ENCODE data around the gene SHPK.

SHPK gene

DNA sequence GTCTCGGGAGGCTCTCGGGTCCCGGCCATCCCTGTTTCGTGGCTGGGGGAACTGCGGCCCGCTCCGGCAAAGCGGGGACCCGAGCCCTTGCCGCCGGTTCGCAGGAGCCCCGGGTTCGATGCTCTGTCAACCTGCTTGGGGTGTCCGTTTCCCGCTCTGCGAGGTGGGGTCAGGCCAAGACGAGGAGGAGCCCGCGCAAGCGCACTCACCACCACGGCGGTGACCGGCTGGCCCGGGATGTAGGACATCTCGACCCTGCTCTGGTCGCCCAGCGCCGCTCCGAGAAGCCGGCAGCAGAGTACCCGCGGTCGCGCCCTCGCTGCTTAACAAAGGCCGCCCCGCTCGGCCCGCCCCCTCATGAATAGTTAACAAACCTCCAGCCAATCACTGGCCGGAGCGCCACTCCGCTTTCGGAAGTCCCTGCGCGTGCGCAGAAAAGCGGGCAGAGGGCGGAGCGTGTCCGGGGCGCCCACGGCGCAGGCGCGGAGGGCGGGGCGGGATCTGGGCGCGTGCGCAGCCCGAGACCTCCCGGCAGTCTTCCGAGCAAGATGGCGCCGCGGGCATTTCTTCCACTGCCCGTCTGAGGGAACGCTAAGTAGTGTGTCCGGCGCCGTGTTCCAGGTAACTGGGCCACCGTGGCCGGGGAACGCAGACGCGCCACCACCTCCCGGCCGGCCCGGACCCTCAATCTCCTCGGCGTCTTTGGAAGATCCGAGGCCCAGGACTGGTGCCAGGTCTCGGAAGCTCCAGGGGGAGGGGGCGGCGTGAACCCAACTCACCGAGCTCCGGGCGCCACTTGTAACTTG is 32.4 kb upstream of the SHPK start, which contains the start of the genes EMC6 and TAX1BP3:
Gene EMC6 (plus strand): TSS at position 534 of the 806 bp plus-strand sequence. CDS start 335 bp downstream, outside the sequence.
Gene TAX1BP3 (minus strand): TSS at position 300 of the 806 bp plus-strand sequence. CDS start 52 bp downstream, at position 248.
- CTCF ChIA-PET: no interaction called here
- Mint-ChIP-seq H3K9me3 (no peaks in the 10 kb centered on the region), H3K4me1 (peaks cover 31% of the 10 kb centered on the region), H3K27me3 (no peaks in the 10 kb centered on the region), H3K36me3 (peaks cover 11% of the 10 kb centered on the region), H3K4me3 (peak within 1 kb of the TSS; percentile 93), H3K27ac (peak within 1 kb of the TSS; percentile 85)
- peak; percentile 98 for DNase-seq

DNA sequence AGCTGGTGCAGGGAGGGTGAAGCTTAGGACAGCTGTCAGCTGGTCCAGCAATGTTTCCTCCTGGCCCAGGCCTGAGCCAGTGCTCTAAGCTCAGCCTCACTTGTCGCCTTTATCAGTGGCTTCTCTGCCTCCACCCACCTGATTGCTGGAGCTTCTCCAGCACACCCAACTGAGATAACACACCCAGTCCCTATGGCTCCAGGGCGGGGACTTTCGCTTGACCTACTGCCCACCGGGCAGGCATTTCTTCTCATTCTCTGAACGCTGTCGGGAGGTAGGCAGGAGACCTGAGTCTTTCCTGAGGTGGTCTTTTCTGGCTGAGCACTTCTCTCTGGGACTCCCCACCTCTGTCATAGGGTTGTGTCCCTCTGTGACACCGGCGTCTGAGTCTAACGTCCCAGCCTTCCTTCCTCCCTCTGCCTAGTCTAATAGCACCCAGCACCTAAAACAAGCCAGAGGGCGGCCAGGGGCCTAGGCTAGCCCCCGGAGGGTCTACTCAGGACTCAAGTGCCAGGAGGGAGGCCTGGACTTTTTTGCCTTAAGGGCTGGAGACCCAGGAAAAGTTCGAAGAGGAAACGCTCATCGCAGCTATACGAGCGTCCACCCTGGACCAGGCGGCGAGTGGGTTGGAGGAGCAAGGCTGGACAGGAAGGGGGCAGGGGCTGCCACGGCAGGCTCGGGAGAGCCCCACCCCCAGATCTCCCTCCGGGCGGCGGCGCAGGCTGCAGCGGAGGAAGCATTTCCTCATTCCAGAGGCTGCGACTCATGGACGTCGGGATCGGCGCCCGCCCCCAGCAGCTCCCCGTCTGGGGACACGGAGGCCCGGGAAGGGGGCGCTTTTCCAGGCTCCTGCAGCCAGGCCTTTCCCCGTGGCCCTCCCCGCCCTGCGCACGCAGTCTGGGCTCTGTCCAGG is 31.6 kb upstream of the SHPK start:
- H3K4me1 Mint-ChIP-seq: peaks cover 31% of the 10 kb centered on the region
- peak overlapping the region; percentile 93 for H3K4me3 Mint-ChIP-seq
- DNase-seq: peak; percentile 53
- H3K9me3 Mint-ChIP-seq: no peaks in the 10 kb centered on the region
- H3K36me3 Mint-ChIP-seq: peaks cover 9% of the 10 kb centered on the region
- CTCF ChIA-PET: interaction anchor here (0.7 to 1.6 kb wide), 2 partner anchors 12 to 21 kb away, joined by 4 read pairs; no protein-coding TSS in a partner anchor
- H3K27me3 Mint-ChIP-seq: no peaks in the 10 kb centered on the region
- H3K27ac Mint-ChIP-seq: no peak overlapping the region

DNA sequence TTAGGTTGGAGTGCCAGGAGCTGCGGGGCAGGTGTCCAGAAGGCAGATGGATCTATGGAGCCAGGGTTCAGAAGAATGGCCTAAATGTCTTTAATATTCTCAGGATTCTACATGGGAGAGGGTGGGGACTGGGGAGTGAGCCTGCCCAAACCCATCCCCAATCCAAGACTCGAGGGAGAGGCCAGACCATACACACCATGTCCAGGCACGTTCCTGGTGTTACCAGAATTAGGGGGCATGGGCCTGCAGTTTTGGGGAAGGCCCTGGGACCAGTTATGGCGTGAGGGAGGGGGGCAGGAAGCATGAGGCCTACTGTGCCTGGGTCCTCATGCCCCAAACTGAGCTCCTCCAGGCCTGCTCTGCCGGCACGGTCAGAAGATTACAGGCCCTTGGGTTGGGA is 30.5 kb upstream of the SHPK start:
- peak overlapping the region; percentile 74 for H3K4me3 Mint-ChIP-seq
- CTCF ChIA-PET: interaction anchor here (0.7 to 1.6 kb wide), 2 partner anchors 11 to 20 kb away, joined by 4 read pairs; no protein-coding TSS in a partner anchor
- DNase-seq: no peak
- H3K36me3 Mint-ChIP-seq: peaks cover 8% of the 10 kb centered on the region
- no peaks in the 10 kb centered on the region for H3K27me3 Mint-ChIP-seq
- H3K4me1 Mint-ChIP-seq: peaks cover 27% of the 10 kb centered on the region
- H3K27ac Mint-ChIP-seq: no peak overlapping the region
- no peaks in the 10 kb centered on the region for H3K9me3 Mint-ChIP-seq

DNA sequence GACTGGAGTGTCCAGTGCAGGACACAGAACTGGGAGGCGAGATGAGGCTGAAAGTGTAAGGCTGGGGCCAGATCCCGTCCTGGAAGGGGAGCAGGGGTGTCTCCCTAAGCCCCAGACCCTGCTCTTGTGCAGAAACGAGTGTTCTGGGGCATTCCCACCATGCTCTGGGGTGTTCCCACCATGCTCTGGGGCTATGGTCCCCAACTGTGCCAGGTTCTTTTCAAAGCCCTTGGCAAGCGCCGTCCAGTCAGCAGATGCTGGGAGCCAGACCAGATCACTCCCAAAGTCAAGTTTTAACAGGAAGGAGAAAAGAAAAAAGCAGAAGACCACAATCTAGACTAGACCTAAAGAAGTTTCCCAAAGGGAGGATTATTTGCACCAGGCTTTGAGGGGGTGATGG is 29.8 kb upstream of the SHPK start:
- no peaks in the 10 kb centered on the region for H3K9me3 Mint-ChIP-seq
- H3K4me3 Mint-ChIP-seq: no peak overlapping the region
- no peak overlapping the region for H3K27ac Mint-ChIP-seq
- H3K36me3 Mint-ChIP-seq: peaks cover 7% of the 10 kb centered on the region
- H3K4me1 Mint-ChIP-seq: peaks cover 26% of the 10 kb centered on the region
- H3K27me3 Mint-ChIP-seq: no peaks in the 10 kb centered on the region
- DNase-seq: no peak
- CTCF ChIA-PET: interaction anchor here (1.6 kb wide), 1 partner anchor 10 kb away, joined by 4 read pairs; no protein-coding TSS in a partner anchor

DNA sequence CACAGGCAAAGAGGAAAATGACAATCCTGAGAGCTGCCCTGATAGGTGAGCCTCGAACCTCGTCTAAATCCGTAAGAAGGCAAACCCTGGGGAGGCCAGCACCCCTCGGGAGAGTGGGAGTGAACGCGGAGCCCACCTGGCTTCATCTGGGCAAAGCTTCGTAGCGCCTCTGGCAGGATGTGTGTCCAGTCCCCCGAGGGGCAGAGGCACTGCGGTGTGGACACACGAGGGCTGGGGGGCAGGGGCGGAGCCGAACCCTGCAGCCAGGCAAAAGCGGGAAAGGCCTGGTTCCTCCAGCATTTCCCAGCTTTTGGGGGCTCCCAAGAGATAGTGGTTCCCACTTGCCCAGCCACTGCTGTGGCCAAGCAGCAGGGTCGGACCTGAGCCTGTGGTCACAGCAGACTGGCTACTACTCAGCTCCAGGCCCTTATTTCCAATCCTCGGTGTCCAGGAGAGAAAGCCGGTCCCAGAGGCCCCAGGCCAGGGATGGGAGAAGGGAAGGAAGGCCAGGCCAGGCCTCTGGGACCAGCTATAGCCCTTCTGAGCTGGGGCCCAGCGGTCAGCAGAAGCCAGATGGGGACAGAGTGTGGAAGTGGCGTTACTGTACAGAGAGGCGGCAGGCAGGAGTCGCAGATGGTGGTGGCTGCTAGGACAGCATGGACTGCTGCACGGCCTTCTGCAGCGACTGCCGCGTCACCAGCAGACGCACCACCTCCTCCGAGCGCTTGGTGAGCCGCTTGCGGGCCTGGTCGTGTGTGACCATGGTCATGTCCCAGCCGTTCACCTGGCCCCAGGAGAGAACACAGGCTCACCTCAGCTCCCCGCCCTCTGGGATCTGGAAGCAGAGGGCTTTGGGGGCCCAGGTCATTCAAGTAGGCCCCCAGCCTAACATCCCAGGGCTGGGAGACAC is 27.3 kb upstream of the SHPK start:
- Mint-ChIP-seq H3K9me3 (no peaks in the 10 kb centered on the region), H3K4me3 (no peak overlapping the region), H3K36me3 (peaks cover 2% of the 10 kb centered on the region), H3K27ac (no peak overlapping the region), H3K27me3 (no peaks in the 10 kb centered on the region), H3K4me1 (peaks cover 10% of the 10 kb centered on the region)
- CTCF ChIA-PET: no interaction called here
- no peak for DNase-seq

DNA sequence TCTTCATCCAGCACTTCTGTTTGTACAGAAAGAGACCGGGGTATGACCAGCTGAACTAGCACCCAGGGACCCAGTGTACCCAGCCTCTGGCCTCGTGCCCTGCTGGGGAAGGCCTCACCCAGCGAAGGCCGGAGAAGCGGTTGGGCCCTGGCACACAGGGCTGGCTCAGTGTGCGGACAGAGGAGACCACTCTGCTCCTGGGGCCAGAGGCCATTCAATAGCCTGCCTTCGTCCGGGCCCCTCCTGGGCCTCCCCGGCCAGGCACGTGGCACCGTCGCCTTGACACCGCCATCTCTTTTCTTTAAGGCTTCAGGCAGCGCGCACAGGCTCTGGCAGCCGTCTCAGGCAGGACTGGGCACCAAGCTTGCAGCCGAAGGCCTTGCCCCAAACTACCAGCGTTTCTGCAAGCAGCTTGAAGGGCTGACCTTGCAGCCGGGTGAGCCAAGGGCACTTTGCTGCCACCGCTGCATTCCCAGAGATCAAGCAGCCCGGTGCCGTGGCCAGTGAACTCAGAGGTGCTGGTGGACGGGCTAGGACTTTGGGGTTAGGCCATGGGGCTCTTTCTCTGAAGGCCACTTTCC is 24.4 kb upstream of the SHPK start:
- Mint-ChIP-seq H3K36me3 (peaks cover 2% of the 10 kb centered on the region), H3K4me3 (no peak overlapping the region), H3K27me3 (no peaks in the 10 kb centered on the region), H3K9me3 (no peaks in the 10 kb centered on the region), H3K4me1 (no peaks in the 10 kb centered on the region), H3K27ac (no peak overlapping the region)
- DNase-seq: no peak
- CTCF ChIA-PET: no interaction called here

DNA sequence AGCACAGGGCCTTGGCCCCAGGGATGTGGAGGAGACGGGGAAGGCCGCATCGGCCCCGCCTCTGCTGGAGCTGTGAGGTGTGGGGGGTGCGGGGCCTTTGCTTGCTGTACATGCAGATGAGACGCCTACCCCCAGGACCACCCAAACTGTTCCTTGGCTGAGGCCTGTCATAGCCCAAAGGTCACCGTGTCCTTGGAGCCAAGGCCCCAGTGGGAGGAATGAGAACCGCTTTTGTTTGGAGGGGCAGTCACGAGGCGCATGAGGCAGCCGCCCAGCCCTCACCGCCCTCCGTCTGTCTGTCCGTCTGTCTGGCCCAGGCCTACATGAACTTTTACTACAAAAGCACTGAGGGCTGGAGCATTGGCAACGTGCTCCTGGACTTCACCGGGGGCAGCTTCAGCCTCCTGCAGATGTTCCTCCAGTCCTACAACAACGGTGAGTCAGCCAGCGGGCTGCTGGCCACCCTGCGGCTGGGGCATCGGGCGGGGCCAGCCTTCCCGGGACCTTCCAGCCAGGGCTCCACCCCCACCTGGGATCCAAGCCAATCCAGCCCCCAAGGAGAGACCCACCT is 23.6 kb upstream of the SHPK start:
- Mint-ChIP-seq H3K9me3 (no peaks in the 10 kb centered on the region), H3K4me3 (no peak overlapping the region)

DNA sequence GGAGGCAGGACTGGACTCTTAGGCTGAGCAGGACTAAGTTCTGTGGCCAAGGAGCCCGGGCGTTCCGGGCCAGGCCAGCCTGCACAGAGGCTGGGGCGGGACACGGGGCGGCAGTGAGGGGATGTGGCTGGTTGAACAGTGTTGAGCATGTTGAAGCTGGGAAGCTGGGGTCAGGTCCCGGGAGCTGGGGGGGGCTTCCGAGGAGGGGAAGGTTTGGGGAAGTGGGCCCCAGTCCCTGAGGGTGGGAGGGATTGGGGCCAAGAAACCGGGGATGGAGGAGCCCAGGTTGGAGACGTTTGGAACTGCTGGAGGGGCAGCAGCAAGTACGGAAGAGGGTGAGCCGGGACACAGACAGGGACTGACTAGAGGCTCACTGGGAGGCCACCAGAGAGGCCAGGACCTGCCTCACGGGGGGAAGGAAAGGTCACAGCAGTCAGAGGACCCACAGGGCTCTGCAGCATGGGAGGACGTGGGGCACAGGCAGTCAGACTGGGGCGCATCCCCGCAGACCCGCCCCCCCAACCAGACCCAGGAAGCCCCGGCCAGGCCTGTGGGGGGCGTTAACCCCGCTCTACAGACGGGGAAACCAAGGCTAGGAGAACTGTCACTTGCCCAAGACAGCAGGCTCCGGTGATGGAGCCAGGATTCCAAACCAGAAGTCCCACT is 22.9 kb upstream of the SHPK start:
- H3K27ac Mint-ChIP-seq: no peak overlapping the region
- CTCF ChIA-PET: no interaction called here
- no peak overlapping the region for H3K4me3 Mint-ChIP-seq
- no peak for DNase-seq
- no peaks in the 10 kb centered on the region for H3K9me3 Mint-ChIP-seq
- H3K27me3 Mint-ChIP-seq: no peaks in the 10 kb centered on the region
- peaks cover 2% of the 10 kb centered on the region for H3K36me3 Mint-ChIP-seq
- no peaks in the 10 kb centered on the region for H3K4me1 Mint-ChIP-seq

More for the DNA sequence above, 23.6 kb upstream of the SHPK start:
- H3K27ac Mint-ChIP-seq: no peak overlapping the region
- CTCF ChIA-PET: no interaction called here
- H3K4me1 Mint-ChIP-seq: no peaks in the 10 kb centered on the region
- peaks cover 2% of the 10 kb centered on the region for H3K36me3 Mint-ChIP-seq
- DNase-seq: no peak
- H3K27me3 Mint-ChIP-seq: no peaks in the 10 kb centered on the region

DNA sequence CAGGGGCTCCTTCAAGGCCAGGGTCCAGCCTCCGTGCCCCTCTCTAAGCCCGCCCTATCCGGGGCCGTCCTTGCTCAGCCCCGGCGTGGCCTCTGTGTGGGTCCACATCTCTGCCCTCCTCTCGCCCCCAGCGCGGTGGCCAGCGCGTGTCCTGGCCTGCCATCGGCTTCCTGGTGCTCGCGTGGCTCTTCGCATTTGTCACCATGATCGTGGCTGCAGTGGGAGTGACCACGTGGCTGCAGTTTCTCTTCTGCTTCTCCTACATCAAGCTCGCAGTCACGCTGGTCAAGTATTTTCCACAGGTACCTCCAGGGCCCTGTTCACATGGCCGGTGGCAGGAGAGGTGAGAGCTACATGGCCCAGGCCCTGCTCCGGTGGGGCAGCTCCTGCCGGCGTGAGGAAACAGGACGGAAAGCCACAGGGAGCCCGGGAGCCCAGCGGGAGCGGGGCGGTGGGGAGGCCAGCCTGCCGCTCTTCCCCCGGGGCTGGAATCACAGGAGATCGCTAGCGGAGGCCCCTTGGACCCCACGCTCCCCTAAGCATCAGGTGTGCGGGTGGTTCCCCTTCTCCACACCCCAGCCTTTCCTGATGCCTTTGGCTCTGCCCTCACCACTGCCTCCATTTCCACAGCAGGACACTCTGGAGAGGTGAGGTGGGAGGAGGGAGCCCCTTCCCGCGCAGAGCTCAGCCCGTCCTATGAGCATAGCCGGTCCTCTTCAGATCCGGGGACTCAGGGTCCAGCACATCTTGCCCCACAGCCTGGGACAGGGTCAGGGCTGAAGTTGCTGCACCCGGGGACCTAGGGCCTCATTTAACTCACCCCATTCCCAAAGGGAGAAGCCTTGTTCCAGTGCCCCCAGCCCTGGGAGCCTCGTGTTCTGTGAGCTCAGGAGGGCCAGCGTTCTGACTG is 22.1 kb upstream of the SHPK start:
- H3K36me3 Mint-ChIP-seq: peaks cover 2% of the 10 kb centered on the region
- no peaks in the 10 kb centered on the region for H3K4me1 Mint-ChIP-seq
- CTCF ChIA-PET: no interaction called here
- no peaks in the 10 kb centered on the region for H3K9me3 Mint-ChIP-seq
- no peaks in the 10 kb centered on the region for H3K27me3 Mint-ChIP-seq
- peak overlapping the region; percentile 19 for H3K27ac Mint-ChIP-seq
- no peak overlapping the region for H3K4me3 Mint-ChIP-seq
- DNase-seq: no peak

DNA sequence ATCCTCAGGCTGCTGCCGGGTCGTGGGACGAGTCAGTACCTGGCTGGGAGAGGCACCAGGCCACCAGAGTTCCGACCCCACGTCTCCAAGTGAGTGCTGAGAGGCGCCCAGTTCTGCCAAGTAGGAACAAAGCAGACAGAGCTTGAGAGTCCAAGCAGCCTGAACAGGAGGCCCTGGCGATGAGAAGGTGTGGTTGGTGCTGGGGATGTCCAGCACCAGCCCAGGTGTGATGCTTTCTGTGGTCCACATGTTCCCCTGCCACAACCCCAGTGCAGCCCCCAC is 21.5 kb upstream of the SHPK start:
- Mint-ChIP-seq H3K4me3 (no peak overlapping the region), H3K4me1 (no peaks in the 10 kb centered on the region), H3K9me3 (no peaks in the 10 kb centered on the region), H3K36me3 (peaks cover 2% of the 10 kb centered on the region), H3K27ac (no peak overlapping the region), H3K27me3 (no peaks in the 10 kb centered on the region)
- CTCF ChIA-PET: no interaction called here
- DNase-seq: no peak

DNA sequence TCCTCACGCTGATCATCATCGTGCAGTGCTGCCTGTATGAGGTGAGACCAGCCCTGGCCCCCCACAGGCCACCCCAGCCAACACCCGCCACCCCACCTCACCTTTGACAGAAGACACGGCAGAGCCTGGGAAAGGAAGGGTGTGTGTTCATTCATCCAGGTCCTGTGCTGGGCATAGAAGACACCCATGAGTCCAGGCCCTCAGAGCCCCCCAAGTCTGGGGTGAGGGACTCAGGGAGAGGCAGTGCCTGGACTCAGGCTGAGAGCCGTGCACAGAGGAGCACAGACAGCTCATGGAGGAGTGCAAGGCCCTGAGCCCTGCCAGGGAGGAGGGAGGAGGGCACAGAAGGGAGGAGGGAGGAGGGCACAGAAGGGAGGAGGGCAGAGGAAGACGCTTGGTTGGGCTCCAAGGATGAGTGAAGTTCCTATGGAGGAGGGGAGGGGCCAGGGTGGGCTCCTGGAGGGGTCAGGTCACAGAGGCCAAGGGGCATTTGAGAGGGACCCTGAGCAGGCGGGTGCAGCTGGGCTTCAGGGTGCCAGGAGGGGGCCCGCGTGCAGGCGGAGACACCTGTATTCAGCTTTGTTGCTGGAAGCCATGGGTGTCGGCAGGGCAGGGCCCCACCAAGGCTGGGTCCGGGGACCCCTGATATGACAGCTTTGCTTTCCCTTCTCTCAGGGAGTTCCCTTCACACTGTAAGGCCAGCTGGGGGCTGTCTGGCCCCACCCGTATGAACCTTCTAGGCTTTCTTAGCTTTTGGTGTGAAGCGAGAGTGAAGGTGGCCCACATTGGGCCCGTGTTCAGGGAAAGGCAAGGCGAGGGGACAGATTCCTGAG is 20.9 kb upstream of the SHPK start:
- no peak for DNase-seq
- H3K27me3 Mint-ChIP-seq: no peaks in the 10 kb centered on the region
- H3K9me3 Mint-ChIP-seq: no peaks in the 10 kb centered on the region
- no peak overlapping the region for H3K4me3 Mint-ChIP-seq
- H3K36me3 Mint-ChIP-seq: no peaks in the 10 kb centered on the region
- CTCF ChIA-PET: interaction anchor here (1.0 kb wide), 1 partner anchor 8 kb away, joined by 3 read pairs; no protein-coding TSS in a partner anchor
- no peak overlapping the region for H3K27ac Mint-ChIP-seq
- H3K4me1 Mint-ChIP-seq: no peaks in the 10 kb centered on the region

All from activated naive CD4-positive, alpha-beta T cell treated with anti-CD3 and anti-CD28 coated beads, Interleukin-2, amount 10 ng/mL, durations not matched to agents 7 days and 5 days (primary cell).